Thyroid gland (tissue), 4 donors: ENCODE results near the gene POLR3H.

Experiments
- POLR2A ChIP-seq, 2 donors: fragments of 450-650 bp; IDR thresholded peaks; one replicate each; pipeline ENCODE4 v1.6.1; 2017; ENCODE audit warnings: antibody characterized with exemption in 2 of 2, mild to moderate bottlenecking in 2 of 2, moderate library complexity in 1 of 2
- TF ChIP-seq, protein P1 (sequence below), 6 experiments: fragments of 200-600 bp in 3 of 6; fragments of 450-650 bp in 3 of 6; sonication (generic) in 3 of 6; IDR thresholded peaks; one replicate each; pipeline ENCODE4 v1.5.1; 2016 to 2019; ENCODE audit warnings: antibody characterized with exemption in 6 of 6, mild to moderate bottlenecking in 2 of 6, inconsistent platforms in 1 of 6, moderate library complexity in 1 of 6

DNA sequence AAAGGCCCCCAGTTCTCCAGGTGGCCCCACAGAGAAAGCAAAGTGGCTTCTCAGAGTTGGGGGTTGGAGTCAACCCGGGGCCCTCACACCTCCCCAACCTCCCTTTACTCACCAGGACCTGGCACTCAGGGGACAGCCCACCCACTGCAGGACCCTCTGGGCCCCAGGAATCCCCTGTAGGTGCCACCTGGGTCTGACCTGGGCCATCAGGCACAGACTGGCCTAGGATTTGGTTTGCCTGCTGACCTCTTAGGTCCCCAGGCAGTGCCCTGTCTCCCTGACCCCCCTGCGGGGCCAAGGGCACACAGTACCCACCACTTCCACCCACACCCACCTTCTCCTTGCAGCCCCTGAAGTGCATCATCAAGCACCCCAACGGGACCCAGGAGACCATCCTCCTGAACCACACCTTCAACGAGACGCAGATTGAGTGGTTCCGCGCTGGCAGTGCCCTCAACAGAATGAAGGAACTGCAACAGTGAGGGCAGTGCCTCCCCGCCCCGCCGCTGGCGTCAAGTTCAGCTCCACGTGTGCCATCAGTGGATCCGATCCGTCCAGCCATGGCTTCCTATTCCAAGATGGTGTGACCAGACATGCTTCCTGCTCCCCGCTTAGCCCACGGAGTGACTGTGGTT is 16.0 kb downstream of the POLR3H start:
- TF ChIP-seq, protein P1, sequence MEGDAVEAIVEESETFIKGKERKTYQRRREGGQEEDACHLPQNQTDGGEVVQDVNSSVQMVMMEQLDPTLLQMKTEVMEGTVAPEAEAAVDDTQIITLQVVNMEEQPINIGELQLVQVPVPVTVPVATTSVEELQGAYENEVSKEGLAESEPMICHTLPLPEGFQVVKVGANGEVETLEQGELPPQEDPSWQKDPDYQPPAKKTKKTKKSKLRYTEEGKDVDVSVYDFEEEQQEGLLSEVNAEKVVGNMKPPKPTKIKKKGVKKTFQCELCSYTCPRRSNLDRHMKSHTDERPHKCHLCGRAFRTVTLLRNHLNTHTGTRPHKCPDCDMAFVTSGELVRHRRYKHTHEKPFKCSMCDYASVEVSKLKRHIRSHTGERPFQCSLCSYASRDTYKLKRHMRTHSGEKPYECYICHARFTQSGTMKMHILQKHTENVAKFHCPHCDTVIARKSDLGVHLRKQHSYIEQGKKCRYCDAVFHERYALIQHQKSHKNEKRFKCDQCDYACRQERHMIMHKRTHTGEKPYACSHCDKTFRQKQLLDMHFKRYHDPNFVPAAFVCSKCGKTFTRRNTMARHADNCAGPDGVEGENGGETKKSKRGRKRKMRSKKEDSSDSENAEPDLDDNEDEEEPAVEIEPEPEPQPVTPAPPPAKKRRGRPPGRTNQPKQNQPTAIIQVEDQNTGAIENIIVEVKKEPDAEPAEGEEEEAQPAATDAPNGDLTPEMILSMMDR (IDR thresholded peaks at IDR 0.05), result no peak
- no peak for TF ChIP-seq POLR2A (IDR thresholded peaks at IDR 0.05)
